Lower lobe of right lung (tissue), 2 donors: Measurements from ENCODE around the gene DYNLT1. TPM values are rescaled to one million over a fixed set of nuclear protein-coding genes. Genes with fewer than 3 reads are reported as not detected.

Experiments used
- ATAC-seq, 2 donors: fragments of 200-7000 bp; cut with Tn5 transposase; one replicate each; pipeline ENCODE4 v1.9.1; 2020 to 2022; ENCODE audit warnings: mild to moderate bottlenecking in 2 of 2, moderate library complexity in 2 of 2
- DNase-seq: peaks from one replicate; pipeline ENCODE4 v3.0.0-alpha.2; 2020
- H3K27ac ChIP-seq: fragments of 200-600 bp; one replicate; pipeline ENCODE4 v1.8.0; 2022
- H3K27me3 ChIP-seq: fragments of 200-600 bp; one replicate; pipeline ENCODE4 v1.8.0; 2022; ENCODE audit warnings: low read depth
- H3K36me3 ChIP-seq: fragments of 200-600 bp; one replicate; pipeline ENCODE4 v1.8.0; 2022; ENCODE audit warnings: mild to moderate bottlenecking
- H3K4me1 ChIP-seq: fragments of 200-600 bp; one replicate; pipeline ENCODE4 v1.8.0; 2022
- H3K4me3 ChIP-seq: fragments of 200-600 bp; one replicate; pipeline ENCODE4 v1.8.0; 2022; ENCODE audit warnings: mild to moderate bottlenecking
- H3K9me3 ChIP-seq: fragments of 200-600 bp; one replicate; pipeline ENCODE4 v1.8.0; 2022
- CTCF ChIP-seq: fragments of 200-600 bp; IDR thresholded peaks from one replicate; pipeline ENCODE4 v1.8.0; 2022; ENCODE audit warnings: antibody characterized with exemption, mild to moderate bottlenecking
- intact Hi-C: fragments of 100-400 bp; cut with DNase I; formaldehyde crosslinking; loops from one replicate; pipeline ENCODE4 v1.11.0; 2022
- long read RNA-seq: library from polyadenylated mRNA; unstranded; transcript quantifications from one replicate; pipeline ENCODE4 v2.0.0, GENCODE V29; 2021
- total RNA-seq: library from RNA; stranded (reverse); fragmentation: NEBNext Ultra II Directional; extraction: Animal tissue kit (Norgen Biotek cat#: 25700); gene quantifications from one replicate; pipeline ENCODE4 v1.2.1, GENCODE V29; 2021
- donor health status: DM: no; HTN: yes; CAD: no; lungs with severe emphysema.

Gene DYNLT1
- total RNA-seq, result 101 TPM
- long read RNA-seq, transcript DYNLT1-203 (5 exons, 726 nt), result major isoform, 66 of 91 reads
- long read RNA-seq, partial matches to known transcripts, result 3 of 91 reads
- long read RNA-seq, other reads (novel, unspliced or antisense), result 19 of 91 reads

GRCh38 chr6:158644231-158645063 is at the start of gene DYNLT1:
Gene DYNLT1, minus strand, starts transcription at chr6:158644743. Its CDS starts 35 bp downstream, at chr6:158644708.
- intact Hi-C loops, result no loop called here
- H3K36me3 ChIP-seq, result no peaks in the 10 kb centered on the region
- no peak for TF ChIP-seq CTCF
- H3K4me1 ChIP-seq, result peaks cover 54% of the 10 kb centered on the region
- peak within 1 kb of the TSS; percentile 99 for H3K27ac ChIP-seq
- peak; percentile 95 for DNase-seq
- no peaks in the 10 kb centered on the region for H3K9me3 ChIP-seq
- H3K4me3 ChIP-seq, result peak within 1 kb of the TSS; percentile 97
- peak; percentile 94 to 97 for ATAC-seq
- no peaks in the 10 kb centered on the region for H3K27me3 ChIP-seq

- Histone ChIP-seq H3K9me3 (no peaks in the 10 kb centered on the region), H3K4me1 (peaks cover 36% of the 10 kb centered on the region), H3K27me3 (no peaks in the 10 kb centered on the region), H3K27ac (no peak overlapping the region), H3K36me3 (no peaks in the 10 kb centered on the region), H3K4me3 (no peak overlapping the region)
- DNase-seq, result no peak
- no peak for ATAC-seq
- intact Hi-C loops, result no loop called here
- no peak for TF ChIP-seq CTCF
Measured at GRCh38 chr6:158688860-158689259, 44.3 kb upstream of the DYNLT1 start.

GRCh38 chr6:158687506-158687905 is 43.0 kb upstream of the DYNLT1 start:
- no peak for TF ChIP-seq CTCF
- DNase-seq, result no peak

GRCh38 chr6:158686791-158687381 is 42.3 kb upstream of the DYNLT1 start:
- Histone ChIP-seq H3K9me3 (no peaks in the 10 kb centered on the region), H3K27ac (peak overlapping the region; percentile 80), H3K4me1 (peaks cover 36% of the 10 kb centered on the region), H3K36me3 (no peaks in the 10 kb centered on the region), H3K4me3 (no peak overlapping the region), H3K27me3 (no peaks in the 10 kb centered on the region)
- TF ChIP-seq CTCF, result no peak
- no peak for DNase-seq
- intact Hi-C loops, result no loop called here
- peak; percentile 77 to 86 for ATAC-seq

More at GRCh38 chr6:158687506-158687905, 43.0 kb upstream of the DYNLT1 start:
- H3K36me3 ChIP-seq, result no peaks in the 10 kb centered on the region
- no peaks in the 10 kb centered on the region for H3K9me3 ChIP-seq
- intact Hi-C loops, result no loop called here
- H3K4me3 ChIP-seq, result no peak overlapping the region
- peak overlapping the region; percentile 80 for H3K27ac ChIP-seq
- H3K4me1 ChIP-seq, result peaks cover 36% of the 10 kb centered on the region
- H3K27me3 ChIP-seq, result no peaks in the 10 kb centered on the region
- peak in 1 of 2 donors; percentile 3 for ATAC-seq

GRCh38 chr6:158686311-158686710 is 41.8 kb upstream of the DYNLT1 start:
- H3K4me1 ChIP-seq, result peaks cover 33% of the 10 kb centered on the region

More at GRCh38 chr6:158686311-158686710, 41.8 kb upstream of the DYNLT1 start:
- intact Hi-C loops, result no loop called here
- DNase-seq, result peak; percentile 64
- no peak for TF ChIP-seq CTCF
- peak overlapping the region; percentile 80 for H3K27ac ChIP-seq
- peak; percentile 81 to 85 for ATAC-seq
- no peak overlapping the region for H3K4me3 ChIP-seq
- H3K36me3 ChIP-seq, result no peaks in the 10 kb centered on the region
- no peaks in the 10 kb centered on the region for H3K9me3 ChIP-seq
- no peaks in the 10 kb centered on the region for H3K27me3 ChIP-seq
